ENCODE data around the gene TMIE.

DNA sequence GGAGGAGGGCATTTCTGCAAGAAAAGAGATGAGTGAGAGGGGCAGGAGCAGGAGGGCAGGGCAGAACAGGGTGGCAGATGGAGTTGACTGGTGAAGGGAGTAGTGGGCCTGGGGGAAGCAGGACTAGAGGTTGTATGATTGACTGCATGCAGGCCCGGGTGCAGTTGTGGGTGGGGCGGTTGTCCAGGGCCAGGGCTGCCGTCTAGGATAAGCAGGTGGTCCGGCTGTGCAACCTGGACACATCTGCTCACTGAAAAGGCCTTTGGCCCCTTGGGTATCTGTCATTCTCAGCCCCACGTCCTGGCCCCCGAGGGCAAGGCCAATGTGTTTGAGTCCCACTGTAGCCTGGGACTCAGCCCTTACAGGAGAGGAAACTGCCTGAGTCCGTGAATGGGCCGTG, 33.1 kb upstream of the TMIE start:
- TF ChIP-seq EZH2phosphoT487 (IDR thresholded peaks at IDR 0.05; ENCODE audit: low read depth), result no peak
- TF ChIP-seq, protein P1, sequence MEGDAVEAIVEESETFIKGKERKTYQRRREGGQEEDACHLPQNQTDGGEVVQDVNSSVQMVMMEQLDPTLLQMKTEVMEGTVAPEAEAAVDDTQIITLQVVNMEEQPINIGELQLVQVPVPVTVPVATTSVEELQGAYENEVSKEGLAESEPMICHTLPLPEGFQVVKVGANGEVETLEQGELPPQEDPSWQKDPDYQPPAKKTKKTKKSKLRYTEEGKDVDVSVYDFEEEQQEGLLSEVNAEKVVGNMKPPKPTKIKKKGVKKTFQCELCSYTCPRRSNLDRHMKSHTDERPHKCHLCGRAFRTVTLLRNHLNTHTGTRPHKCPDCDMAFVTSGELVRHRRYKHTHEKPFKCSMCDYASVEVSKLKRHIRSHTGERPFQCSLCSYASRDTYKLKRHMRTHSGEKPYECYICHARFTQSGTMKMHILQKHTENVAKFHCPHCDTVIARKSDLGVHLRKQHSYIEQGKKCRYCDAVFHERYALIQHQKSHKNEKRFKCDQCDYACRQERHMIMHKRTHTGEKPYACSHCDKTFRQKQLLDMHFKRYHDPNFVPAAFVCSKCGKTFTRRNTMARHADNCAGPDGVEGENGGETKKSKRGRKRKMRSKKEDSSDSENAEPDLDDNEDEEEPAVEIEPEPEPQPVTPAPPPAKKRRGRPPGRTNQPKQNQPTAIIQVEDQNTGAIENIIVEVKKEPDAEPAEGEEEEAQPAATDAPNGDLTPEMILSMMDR (IDR thresholded peaks at IDR 0.05; ENCODE audit: low read depth, low read length), result no peak
